Measurements from ENCODE around the gene SLX9.

- TF ChIP-seq, protein P1, sequence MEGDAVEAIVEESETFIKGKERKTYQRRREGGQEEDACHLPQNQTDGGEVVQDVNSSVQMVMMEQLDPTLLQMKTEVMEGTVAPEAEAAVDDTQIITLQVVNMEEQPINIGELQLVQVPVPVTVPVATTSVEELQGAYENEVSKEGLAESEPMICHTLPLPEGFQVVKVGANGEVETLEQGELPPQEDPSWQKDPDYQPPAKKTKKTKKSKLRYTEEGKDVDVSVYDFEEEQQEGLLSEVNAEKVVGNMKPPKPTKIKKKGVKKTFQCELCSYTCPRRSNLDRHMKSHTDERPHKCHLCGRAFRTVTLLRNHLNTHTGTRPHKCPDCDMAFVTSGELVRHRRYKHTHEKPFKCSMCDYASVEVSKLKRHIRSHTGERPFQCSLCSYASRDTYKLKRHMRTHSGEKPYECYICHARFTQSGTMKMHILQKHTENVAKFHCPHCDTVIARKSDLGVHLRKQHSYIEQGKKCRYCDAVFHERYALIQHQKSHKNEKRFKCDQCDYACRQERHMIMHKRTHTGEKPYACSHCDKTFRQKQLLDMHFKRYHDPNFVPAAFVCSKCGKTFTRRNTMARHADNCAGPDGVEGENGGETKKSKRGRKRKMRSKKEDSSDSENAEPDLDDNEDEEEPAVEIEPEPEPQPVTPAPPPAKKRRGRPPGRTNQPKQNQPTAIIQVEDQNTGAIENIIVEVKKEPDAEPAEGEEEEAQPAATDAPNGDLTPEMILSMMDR (IDR thresholded peaks at IDR 0.05), result no peak
- no peak for TF ChIP-seq EZH2 (IDR thresholded peaks at IDR 0.05; ENCODE audit: borderline replicate concordance, insufficient read depth, low read depth, low read length, poor library complexity, severe bottlenecking)
These were observed 66.8 kb downstream of the SLX9 start for GRCh38 chr21:45006536-45007095.
